ENCODE results near the gene ZC3H12C.
A peak's percentile ranks its signal among the peaks of the same experiment; 100 is the strongest.

The ZC3H12C gene

DNA sequence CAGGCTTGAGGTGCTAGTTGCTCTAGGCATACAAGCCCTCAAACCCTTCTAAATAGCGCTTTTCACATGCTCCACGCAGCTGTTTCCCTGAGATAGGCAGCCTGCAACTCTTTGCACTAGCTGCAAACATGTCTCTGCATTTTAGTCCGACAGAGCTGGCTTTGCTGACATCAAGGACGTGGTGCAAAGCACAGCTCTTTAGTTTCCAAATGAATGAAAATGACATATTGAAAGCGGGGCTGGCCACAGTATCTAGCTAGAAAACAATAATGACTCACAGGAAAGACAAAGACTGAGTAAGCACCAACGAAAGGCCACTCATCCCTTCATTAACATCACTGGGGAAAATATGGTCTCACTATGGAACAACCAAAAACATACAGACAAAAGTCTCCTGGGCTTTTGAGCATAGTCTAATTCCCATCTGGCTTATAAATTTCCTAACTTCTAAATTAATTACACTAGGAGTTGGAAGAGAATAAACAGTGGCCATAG lies 15.3 kb upstream of the ZC3H12C start:
- DNase-seq: peak; percentile 93

DNA sequence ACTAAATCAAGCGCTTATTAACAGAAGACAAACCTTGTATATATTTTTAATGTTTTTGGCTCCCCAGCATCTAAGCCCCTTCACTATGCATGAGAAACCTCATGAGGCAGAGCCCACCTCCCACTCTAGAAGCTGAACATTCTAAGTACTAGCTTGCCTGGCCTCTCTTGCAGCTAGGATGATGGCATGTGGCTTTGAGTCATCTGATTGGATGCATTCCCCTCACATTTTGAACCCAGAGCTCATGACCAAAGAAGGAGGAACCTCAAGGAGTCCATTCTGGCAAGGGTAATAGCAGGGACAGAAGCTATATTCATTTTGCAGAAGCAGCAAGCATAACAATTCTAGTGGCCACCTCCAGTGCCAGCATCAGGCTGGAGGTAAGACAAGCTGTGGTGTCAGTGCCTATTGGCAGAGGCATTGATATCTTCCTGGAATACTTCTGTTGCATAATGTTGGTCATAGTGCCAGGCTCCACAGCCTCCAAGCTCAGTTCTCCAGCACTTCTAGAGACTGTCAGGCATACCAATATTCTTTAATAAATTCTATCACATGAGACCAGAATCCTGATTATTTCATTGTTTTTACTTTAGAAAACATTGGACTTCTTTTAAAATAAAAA lies 14.2 kb upstream of the ZC3H12C start:
- no peak for DNase-seq

GRCh38 chr11:110079726-110080125 lies 13.5 kb upstream of the ZC3H12C start:
- DNase-seq: no peak

- peak; percentile 82 for DNase-seq
These were observed 11.5 kb upstream of the ZC3H12C start for GRCh38 chr11:110081462-110082376.

DNA sequence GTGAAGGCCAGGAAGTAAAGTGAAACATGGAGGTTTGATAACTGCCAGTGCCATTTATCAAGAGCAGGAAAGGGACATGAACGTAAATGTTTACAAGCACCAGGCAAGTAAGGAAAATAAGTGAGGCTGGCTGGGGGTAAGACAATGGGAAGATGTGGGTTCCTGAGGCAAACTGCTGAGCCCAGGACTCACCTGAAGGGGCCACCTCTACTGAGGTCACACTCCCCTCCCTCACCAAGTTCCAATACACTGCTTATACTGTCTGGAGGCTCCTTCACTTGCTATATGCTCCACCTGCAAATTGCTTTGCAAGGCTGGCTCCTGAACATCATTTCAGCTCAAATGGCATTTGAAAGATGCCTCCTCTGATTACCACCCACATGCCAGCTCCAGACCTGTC lies 10.3 kb upstream of the ZC3H12C start:
- DNase-seq: no peak

DNA sequence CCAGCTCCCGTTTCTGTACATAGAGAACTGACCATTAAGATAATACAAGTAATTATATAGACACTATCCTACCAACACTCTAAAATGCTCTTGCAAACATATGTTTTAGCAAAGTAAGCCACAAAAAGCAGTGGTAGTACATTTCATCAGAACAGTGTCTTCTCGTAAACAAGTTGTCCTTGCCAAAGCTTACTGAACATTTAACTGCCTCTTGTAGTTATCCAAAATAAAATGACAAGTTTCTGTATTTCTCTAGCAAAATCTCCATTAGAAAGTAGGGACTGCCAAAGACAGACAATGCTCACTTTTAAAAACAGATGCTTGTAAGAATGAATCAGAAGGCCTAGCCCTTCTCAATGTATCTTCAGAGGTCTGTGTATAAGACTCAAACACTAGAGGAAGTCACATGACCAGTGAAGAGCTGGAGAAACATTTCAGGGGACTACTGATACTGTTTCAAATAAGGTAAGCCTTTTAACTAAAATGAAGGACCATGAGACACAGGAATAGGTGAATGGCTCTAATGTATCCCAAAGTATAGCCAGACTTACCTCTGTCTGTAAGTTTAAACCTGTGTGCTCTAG lies 7.8 kb upstream of the ZC3H12C start:
- no peak for DNase-seq

- no peak for DNase-seq
These were observed 6.3 kb upstream of the ZC3H12C start for GRCh38 chr11:110086892-110087309.

DNA sequence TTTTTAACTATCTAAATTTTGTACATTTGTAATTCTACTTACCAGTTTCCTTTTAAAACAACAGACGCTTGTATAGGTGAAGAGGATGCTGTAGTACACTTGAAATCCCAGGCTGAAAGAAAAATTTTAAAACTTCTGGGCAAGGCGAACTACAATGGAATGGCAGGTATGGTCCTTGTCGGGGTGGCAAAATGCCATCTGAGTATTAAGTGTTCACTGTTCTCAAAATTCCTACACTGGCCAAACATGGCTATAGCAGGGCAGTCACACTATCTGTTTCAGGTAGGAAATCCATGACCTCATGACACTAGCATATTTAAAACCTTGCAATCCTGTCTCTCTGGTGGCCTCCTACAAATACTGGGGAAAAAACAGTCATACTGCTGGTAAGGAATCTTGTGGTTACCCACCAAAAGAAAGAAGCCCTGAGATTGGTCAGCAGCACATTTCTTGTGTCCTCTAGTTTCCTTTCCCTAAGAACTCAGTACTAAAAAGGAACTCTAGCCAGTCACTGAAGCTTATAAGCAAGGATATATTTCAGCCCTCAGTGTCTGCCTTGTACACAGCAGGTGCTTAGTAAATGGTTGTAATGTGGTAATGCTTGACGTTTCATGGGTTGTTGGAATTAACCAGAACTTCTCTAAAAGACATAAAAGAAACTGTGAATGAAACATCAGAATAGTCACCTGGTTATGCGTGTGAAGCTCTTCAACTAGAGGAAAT lies 5.2 kb upstream of the ZC3H12C start:
- no peak for DNase-seq

DNA sequence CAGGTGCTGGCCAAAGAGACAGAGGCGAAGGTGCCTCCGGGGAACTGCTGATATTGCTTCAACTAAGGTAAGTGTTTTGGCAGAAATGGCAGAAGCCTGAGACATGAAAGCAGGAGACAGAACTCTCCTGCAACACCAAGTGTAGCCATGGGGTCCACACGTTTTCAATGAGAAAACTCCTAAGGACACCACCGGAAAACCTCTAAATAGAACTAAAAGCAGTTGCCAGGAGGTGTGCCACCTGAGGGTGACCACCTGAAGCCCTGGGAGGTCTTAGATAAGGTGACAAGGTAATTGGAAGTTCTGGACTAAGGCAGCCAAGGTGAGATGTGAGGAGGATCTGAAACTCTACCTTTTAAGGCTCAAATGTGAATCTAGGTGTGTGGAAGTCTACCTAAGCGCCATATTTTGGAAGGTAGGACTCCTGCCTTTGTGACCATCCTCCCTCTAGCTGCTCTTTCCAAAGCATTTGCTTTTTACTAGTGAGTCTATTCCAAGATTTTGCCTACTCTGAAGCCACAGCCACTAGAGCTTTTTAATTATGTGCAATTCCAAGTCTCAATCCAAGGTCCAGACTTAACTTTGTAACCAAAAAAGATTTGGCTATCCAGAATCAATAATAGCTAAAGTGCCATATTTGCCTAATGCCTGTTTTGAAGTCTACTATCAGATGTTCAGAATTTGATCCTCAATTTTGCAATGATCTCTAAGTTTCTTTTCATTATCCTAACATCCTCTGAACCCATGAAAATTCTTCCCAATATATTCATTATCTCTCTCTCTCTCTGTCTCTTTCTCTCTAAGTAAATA lies 4.5 kb upstream of the ZC3H12C start:
- DNase-seq: no peak

GRCh38 chr11:110089617-110090282 lies 3.4 kb upstream of the ZC3H12C start:
- DNase-seq: peak; percentile 15

DNA sequence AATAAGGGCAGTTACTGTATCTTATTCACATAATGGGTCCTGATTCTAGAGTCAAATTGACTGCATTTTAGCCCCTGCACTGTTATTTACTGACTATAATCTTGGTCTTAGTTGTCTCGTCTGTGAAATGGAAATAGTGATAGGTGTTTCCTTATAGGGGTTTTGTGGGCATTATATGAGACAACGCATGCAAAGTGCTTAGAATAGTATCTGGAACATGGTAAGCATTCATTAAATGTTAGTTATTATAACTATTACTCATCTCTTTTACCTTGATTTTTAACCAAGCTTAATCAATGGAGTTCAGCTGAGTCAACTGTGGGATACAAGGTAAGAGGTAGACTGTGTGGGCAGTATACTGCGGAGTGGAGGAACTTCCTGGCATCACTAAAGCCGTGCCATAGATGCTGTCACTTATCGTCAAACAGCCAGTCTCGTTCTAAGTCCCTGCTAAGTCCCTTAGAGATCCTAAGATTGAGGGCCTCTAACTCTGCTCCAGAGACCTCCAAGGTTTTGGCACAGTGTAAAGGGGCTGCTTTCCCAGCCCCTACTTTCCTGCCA lies 2.6 kb upstream of the ZC3H12C start:
- peak; percentile 8 for DNase-seq

DNA sequence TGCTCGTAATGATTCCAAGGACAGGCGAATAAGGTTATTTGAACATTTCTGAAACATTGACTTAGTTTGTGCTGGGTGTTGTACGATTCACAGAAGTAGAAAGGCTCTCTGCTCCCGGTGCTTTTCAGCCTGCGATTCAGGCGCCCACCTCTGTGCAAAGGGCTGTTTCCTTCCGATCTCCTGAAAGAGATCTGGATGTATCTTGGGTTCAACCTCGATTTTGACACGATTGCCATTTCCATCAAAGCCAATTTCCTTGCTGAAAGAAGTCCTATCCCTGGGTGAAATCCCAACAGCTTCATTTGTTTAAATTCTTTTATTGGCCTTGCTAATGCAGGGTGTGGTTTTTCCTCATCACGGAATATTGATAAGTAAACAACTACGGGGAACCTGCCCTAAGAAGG lies 1.1 kb upstream of the ZC3H12C start:
- DNase-seq: no peak

DNA sequence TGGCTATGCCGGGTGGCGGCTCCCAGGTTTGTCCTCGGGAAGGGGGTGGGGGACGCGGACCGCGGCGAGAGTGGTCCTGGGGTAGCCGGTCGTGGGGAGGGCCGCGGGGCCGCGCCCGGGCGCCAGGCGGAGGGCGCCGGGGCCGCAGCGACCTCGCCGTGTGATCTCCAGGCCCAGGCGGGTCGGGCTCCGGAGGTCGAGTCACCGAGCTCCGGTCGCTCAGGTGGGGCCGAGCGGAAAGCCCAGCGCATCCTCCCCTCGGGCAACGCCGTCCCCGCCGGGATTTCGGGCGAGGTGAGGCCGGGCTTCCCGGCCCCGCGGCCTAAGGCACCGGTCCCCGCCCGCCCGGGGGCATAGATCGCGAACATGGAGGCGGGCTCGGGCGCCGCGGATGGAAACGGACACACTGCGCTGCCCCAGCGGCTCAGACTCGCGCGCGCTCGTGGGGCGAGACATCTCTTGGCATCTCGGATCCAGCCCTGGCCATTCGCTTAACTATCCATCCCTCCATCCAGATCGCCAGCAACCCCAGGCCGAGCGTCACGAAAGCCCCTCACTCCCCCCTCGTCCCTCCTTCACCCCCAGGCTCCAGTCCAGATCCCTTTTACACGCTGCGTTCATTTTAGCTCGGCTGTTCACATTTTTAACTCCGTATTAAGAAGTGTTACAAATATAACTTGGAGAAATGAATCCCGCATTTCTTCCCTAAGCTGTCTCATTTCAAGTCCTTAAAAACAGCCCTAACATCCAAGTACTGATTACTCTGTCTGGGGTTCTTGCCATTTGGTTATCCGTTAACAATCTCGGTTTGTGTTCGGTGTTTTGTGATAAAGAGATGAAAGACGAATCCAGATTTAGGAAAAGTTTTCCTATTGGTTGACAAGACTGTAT lies 460 bp downstream of the ZC3H12C start:
- DNase-seq: peak; percentile 20

- no peak for DNase-seq
These were observed 1.4 kb downstream of the ZC3H12C start for GRCh38 chr11:110094298-110095285.

- DNase-seq: no peak
These were observed 2.4 kb downstream of the ZC3H12C start for GRCh38 chr11:110095554-110095953.

DNA sequence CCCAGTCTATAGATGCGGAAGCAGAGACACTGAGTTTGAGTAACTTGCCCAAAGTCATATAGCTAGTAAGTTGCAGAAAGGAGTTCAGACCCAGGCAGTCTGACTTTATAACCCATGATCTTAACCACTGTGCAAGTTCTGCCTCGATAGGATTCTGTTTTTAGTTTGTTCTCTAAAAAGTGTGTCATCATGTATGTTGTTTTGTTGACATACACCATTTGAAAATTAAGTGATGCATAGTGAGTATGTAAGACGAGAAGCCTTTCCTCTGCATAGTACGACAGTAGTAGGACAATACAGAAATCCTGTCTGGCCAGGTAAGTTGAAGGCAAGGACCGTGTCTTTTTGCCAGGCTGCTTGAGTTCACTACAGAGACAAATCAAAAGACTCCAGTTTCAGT lies 3.3 kb downstream of the ZC3H12C start:
- no peak for DNase-seq

- DNase-seq: no peak
These were observed 4.3 kb downstream of the ZC3H12C start for GRCh38 chr11:110097459-110098012.

DNA sequence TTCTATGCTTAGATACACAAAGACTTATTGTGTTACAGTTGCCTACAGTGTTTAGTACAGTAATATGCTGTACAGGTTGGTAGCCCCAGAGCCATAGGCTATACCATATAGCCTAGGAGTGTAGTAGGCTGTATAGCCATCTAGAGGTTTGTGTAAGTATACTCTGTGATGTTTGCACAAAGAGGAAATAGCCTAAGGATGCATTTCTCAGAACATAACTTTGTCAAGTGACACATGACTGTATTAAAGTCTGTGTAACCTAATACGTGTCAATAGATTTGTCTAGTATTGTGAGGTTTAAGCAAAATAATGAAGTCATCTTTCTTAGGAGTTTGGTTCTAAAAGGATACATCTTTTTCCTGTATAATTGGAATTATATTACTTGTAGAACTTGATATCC lies 5.5 kb downstream of the ZC3H12C start:
- peak; percentile 24 for DNase-seq

Measured in activated CD4-positive, alpha-beta T cell treated with anti-CD3 and anti-CD28 coated beads, Interleukin-10, Interleukin-2, amounts not matched to agents 100 ng/mL and 50 ng/mL, durations not matched to agents 16 hours and 8 hours (primary cell).